ENCODE measurements around the gene TEKT5.

TEKT5 gene

GRCh38 chr16:10594312-10594950, 100.3 kb downstream of the TEKT5 start:
- TF ChIP-seq CTCF (conservative IDR thresholded peaks at IDR 0.05): no peak
- H3K27ac ChIP-seq: no peak overlapping the region

- H3K27ac ChIP-seq: no peak overlapping the region
- TF ChIP-seq CTCF (conservative IDR thresholded peaks at IDR 0.05): no peak
These were observed 102.1 kb downstream of the TEKT5 start for GRCh38 chr16:10592611-10593010.

GRCh38 chr16:10590342-10590741, 104.4 kb downstream of the TEKT5 start:
- no peak for TF ChIP-seq CTCF (conservative IDR thresholded peaks at IDR 0.05)

GRCh38 chr16:10589109-10589508, 105.6 kb downstream of the TEKT5 start:
- H3K27ac ChIP-seq: no peak overlapping the region
- TF ChIP-seq CTCF (conservative IDR thresholded peaks at IDR 0.05): no peak

More at GRCh38 chr16:10590342-10590741, 104.4 kb downstream of the TEKT5 start:
- no peak overlapping the region for H3K27ac ChIP-seq

- no peak overlapping the region for H3K27ac ChIP-seq
- TF ChIP-seq CTCF (conservative IDR thresholded peaks at IDR 0.05): no peak
These were observed 107.1 kb downstream of the TEKT5 start for GRCh38 chr16:10587622-10588021.

- H3K27ac ChIP-seq: no peak overlapping the region
These were observed 109.7 kb downstream of the TEKT5 start for GRCh38 chr16:10584981-10585438.

GRCh38 chr16:10583269-10583668, 111.5 kb downstream of the TEKT5 start:
- H3K27ac ChIP-seq: no peak overlapping the region
- TF ChIP-seq CTCF (conservative IDR thresholded peaks at IDR 0.05): no peak

More at GRCh38 chr16:10584981-10585438, 109.7 kb downstream of the TEKT5 start:
- TF ChIP-seq CTCF (conservative IDR thresholded peaks at IDR 0.05): no peak

All from VCaP (cell line).